Hippocampal formation (tissue), 2 donors: ENCODE data around the gene DUS2.
"Not testable (repeated sequence)": the region's sequence is repeated elsewhere in the genome, so short reads cannot be mapped to it uniquely, and the experiment has no call there.

ENCODE experiments used
- DNase-seq, 2 donors: peaks; one replicate each; lab custom pipeline; 2025; lab: John Stamatoyannopoulos, UW

The DUS2 gene

GRCh38 chr16:67998779-67999688 is 24.1 kb upstream of the DUS2 start, which contains the start of gene DPEP2:
Gene DPEP2, minus strand, starts transcription at chr16:67999484. Its CDS starts 6,272 bp downstream, at chr16:67993212.
- DNase-seq: peak; percentile 0 to 21

DNA sequence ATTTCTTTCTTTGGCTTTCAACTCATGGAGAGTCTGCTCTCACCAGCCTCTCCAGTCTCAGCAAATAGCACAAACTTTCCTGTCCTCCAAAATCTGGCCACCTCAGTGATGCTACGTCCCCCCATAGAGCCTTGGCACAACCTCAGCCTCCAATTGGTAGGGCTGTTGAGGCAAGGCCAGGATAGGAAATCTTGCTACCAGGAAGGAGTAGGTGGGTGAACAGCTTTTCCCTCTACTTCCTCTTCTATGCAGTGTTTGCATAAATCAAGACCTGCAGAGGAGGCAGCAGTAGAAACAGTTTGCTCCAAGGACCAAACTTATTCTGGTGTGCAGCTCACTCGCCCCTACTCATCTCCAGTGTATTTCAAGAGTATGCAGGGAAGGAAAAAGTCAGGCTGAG is 23.1 kb upstream of the DUS2 start:
- DNase-seq: no peak

- DNase-seq: no peak
Measured at GRCh38 chr16:68000450-68000849, 22.6 kb upstream of the DUS2 start.

GRCh38 chr16:68003031-68003430 is 20.1 kb upstream of the DUS2 start:
- DNase-seq: no peak

- DNase-seq: no peak
Measured at GRCh38 chr16:68005211-68005610, 17.9 kb upstream of the DUS2 start.

DNA sequence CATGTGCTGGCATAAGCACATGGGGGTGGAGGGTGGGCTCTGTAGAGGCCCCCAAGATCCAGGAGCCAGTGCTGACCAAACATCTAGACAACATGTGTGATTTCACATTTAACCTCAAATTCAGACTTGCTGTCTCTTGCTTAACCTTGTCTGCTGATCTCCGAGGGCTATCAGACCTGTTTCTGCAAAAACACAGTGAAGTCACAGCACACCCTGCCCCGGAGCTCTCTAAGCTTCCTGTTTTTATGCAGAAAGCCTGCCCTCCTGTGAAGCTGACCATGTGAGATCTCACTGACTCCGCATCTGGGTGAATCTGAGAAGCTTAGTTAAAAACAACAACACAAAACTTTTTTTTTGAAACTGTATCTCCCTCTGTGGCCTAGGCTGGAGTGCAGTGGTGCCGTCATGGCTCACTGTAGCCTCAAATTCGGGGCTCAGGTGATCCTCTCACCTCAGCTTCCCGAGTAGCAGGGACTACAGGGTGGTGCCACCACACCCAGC is 17.2 kb upstream of the DUS2 start:
- DNase-seq: peak in 1 of 2 donors; percentile 3

- DNase-seq: no peak
Measured at GRCh38 chr16:68009157-68009735, 13.8 kb upstream of the DUS2 start.

- not testable (repeated sequence) for DNase-seq
Measured at GRCh38 chr16:68009872-68010271, 13.2 kb upstream of the DUS2 start.

DNA sequence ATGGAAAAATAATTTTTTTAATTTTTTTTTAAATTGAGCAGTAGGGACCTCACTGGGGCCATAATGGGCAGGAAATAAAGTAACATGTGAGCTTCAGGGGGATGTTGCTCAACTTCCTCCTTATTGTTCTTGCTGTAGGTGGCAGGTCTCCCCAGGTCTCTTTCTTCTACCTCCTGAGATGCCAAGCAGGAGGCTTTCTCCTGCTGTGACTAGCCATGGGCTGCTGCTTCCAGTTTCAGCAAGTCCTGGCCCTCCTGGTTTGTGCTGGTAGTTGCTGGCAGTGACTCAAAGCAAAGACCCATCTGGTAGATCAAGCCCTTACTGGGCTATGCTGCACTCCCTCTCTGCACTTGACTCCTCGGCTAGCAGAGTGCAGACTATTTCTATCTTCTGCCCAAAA is 9.6 kb upstream of the DUS2 start:
- DNase-seq: no peak

DNA sequence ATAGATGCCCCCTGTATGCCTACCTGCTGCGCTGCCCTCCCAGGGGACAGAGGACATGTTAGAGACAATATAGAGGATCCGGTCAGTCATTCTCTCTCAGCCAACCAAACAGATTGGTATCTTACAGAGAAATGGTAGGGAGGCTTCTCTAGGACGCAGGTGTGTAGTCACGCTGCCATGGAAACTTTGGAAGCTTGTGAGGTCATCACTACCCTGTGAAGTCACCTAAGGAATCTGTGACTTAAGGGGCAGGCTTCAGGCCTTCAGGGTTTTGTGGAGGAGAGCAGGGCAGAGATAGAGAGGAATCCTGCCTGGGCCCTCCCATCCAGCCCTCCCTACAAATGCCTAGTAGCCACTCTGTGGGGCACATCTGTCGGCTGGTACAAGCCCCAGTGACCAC is 7.4 kb upstream of the DUS2 start, which contains the start of gene DPEP2NB:
Gene DPEP2NB, minus strand, starts transcription at position 231 of the 400 bp plus-strand sequence. Its CDS starts 141 bp downstream, at position 90.
- DNase-seq: no peak

DNA sequence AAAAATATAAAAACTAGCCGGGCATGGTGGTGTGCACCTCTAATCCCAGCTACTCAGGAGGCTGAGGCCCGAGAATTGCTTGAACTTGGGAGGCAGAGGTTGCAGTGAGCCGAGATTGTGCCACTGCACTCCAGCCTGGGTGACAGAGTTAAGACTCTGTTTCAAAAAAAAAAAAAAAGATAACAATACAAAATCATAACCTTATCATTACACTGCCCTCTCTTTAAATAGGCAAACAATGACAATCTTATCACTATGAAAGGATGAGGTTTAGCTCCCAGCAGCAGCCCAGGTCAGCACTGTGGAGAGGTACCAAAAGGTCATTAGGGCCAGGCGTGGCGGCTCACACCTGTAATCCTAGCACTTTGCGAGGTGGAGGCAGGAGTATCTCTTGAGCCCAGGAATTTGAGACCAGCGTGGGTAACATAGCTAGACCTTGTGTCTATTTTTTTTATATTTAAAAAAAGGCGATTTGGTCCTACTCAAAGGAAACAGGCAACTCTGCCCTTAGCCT is 3.9 kb upstream of the DUS2 start:
- DNase-seq: no peak

GRCh38 chr16:68021490-68021889 is 1.6 kb upstream of the DUS2 start:
- no peak for DNase-seq

DNA sequence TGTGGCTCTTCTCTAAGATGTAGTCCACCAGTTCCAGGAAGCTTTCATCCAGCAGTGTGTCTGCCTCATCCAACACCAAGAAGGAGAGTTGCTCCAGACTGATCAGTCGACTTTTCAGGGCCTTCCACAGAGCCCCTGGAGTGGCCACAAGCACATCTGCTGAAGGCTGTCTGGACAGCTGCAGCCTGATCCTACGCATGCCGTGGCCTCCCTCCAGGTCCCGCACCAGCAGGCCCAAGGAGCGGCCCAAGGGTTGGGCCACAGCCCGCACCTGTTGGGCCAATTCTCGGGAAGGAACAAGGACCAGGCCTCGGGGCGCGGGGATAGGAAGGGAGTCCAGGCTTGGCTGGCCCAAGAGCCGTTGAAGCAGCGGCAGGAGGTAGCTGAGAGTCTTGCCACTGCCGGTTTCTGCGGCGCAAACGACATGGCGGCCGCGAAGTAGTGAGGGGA is 781 bp upstream of the DUS2 start:
- no peak for DNase-seq

DNA sequence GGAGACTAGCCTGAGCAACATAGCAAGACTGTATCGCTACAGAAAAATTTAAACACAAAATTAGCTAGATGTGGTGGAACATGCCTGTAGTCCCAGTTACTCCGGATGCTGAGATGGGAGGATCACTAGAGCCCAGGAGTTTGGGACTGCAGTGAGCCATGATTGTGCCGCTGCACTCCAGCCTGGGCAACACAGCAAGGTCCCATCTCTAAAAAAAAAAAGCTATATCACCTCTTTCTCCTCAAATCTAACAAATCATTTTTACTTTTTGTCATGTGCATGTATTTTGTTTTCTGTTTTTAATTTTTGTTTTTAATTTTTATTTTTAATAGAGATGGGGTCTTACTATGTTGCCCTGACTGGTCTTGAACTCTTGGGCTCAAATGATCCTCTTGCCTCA is 5.9 kb downstream of the DUS2 start:
- DNase-seq: no peak

DNA sequence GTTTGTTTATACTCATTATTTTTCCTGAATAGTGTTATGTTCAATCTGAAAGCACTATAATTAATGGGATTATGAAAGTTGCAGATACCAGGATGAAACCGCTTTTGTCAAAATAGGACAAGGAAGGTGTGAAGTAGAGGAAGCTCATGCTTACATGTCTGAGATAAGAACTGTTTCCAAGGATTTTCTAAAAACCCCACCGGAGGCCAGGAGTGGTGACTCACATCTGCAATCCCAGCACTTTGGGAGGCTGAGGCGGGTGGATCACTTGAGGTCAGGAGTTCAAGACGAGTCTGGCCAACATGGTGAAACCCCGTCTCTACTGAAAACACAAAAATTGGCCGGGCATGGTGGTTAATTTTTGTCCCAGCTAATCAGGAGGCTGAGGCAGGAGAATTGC is 7.0 kb downstream of the DUS2 start:
- DNase-seq: not testable (repeated sequence)

GRCh38 chr16:68031951-68032350 is 8.9 kb downstream of the DUS2 start:
- DNase-seq: no peak

GRCh38 chr16:68033101-68033500 is 10.0 kb downstream of the DUS2 start:
- no peak for DNase-seq

GRCh38 chr16:68035227-68035626 is 12.1 kb downstream of the DUS2 start:
- DNase-seq: no peak

DNA sequence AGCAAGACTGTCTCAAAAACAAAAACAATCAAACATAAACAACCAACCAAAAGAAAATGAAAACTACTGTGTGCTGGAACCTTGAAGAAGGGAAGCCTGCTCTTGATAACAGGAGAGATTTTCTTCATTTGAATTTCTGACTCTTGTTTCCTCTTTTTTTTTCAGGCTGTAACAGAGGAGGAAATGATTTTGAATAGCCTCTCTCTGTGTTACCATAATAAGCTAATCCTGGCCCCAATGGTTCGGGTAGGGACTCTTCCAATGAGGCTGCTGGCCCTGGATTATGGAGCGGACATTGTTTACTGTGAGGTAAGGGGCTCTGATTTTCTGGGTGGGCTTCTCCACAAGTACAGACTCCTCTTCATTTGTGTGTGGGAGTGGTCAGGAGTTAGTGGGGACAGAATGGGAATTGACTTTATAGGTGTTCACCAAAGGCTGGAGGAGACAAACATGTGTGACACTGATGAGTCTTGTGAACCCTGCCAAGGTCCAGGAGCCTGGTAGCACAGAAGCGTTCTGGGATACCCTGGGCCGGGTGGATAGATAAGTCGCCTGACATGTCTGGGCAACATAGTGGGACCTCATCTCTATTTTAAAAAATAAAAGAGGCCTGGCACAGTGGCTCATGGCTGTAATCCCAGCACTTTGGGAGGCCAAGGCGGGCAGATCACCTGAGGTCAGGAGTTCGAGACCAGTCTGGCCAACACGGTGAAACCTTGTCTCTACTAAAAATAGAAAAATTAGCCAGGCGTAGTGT is 14.9 kb downstream of the DUS2 start:
- DNase-seq: no peak

GRCh38 chr16:68040506-68041288 is 17.6 kb downstream of the DUS2 start:
- peak; percentile 16 to 72 for DNase-seq

- DNase-seq: no peak
Measured at GRCh38 chr16:68041783-68042182, 18.7 kb downstream of the DUS2 start.
